ENCODE results near the gene DSCAM. TPM values are rescaled to one million over a fixed set of nuclear protein-coding genes. Genes with fewer than 3 reads are reported as not detected.

Gene DSCAM
- total RNA-seq, 1 donor from 2014 or later = 2.7 TPM

DNA sequence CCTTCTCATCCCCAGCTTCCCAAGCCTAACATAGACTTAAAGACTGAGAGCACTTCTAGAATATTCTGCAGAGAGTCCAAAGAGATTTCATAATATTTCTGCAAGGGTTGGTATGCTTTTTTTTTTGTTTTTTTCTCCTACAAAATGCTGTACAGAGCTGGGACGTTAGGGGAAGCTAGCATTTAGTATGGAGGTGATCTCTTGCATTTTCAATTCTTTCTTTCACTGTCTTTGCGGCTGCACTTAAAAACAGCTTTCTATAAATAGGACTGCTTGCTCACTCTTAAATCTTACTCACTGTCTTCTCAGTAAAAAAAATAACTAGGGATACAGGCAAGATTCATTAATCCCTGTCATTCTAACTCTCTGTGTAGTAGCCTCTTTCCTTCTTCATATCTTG is 7.4 kb downstream of the DSCAM start:
- peaks cover 2% of the 10 kb centered on the region for H3K4me1 Mint-ChIP-seq (ENCODE audit: low read depth)
- H3K27ac Mint-ChIP-seq = no peak overlapping the region
- no peaks in the 10 kb centered on the region for H3K9me3 Mint-ChIP-seq (ENCODE audit: low read depth)
- DNase-seq (ENCODE audit: low spot score, unreplicated experiment) = no peak
- no peak overlapping the region for H3K4me3 Mint-ChIP-seq (ENCODE audit: low read depth)
- no peak for TF ChIP-seq CTCF (IDR thresholded peaks at IDR 0.05; ENCODE audit: unreplicated experiment)
- H3K27me3 Mint-ChIP-seq = peaks cover 38% of the 10 kb centered on the region
- no peaks in the 10 kb centered on the region for H3K36me3 Mint-ChIP-seq (ENCODE audit: insufficient read depth)

DNA sequence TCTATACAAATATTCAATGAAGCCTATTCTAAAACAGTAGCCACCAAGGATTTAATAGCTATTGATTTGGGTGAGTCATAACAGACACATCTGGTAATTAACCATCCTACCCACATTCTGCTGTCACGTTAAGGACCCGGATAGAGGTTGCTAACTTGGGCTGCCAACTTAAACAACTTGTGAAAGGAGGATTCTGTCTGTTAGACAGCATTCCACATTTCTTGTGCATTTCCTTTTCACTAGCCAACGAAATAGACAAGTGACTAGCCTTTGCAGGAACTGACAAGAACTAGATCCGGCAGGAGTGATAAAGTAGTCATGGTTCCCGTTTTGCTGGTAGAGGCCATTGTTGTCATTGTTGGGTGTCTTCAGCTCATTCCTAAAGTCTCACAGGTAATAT is 9.5 kb downstream of the DSCAM start:
- Mint-ChIP-seq H3K9me3 (ENCODE audit: low read depth) (no peaks in the 10 kb centered on the region), H3K4me3 (ENCODE audit: low read depth) (no peak overlapping the region), H3K36me3 (ENCODE audit: insufficient read depth) (no peaks in the 10 kb centered on the region), H3K27ac (no peak overlapping the region), H3K27me3 (peaks cover 36% of the 10 kb centered on the region), H3K4me1 (ENCODE audit: low read depth) (peaks cover 2% of the 10 kb centered on the region)
- no peak for DNase-seq (ENCODE audit: low spot score, unreplicated experiment)
- TF ChIP-seq CTCF (IDR thresholded peaks at IDR 0.05; ENCODE audit: unreplicated experiment) = no peak

DNA sequence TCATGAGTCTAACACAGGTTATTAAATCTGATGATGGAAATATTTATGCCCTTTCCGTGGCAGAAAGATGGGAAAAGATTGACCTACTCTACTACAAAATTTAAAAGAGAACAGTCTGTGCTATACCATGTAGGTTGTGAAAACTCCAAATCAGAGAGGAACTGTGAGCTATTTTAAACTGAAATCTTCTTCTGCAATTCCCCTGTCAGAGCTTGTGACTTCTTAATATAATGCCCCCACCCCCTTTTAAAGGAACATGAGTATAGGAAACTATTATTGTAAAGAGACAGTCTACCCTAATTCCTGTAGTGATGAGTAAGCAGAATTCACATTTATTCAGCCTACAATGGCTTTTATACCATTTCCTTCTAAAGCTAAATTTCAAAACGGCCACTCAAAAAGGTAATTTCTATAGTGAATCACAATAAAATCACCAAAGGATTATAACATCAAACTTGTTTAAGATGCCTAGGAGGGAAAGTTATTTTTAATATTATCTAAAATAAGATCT is 11.7 kb downstream of the DSCAM start:
- peaks cover 18% of the 10 kb centered on the region for H3K27me3 Mint-ChIP-seq
- H3K9me3 Mint-ChIP-seq (ENCODE audit: low read depth) = no peaks in the 10 kb centered on the region
- H3K27ac Mint-ChIP-seq = no peak overlapping the region
- no peak overlapping the region for H3K4me3 Mint-ChIP-seq (ENCODE audit: low read depth)
- DNase-seq (ENCODE audit: low spot score, unreplicated experiment) = no peak
- H3K4me1 Mint-ChIP-seq (ENCODE audit: low read depth) = no peaks in the 10 kb centered on the region
- H3K36me3 Mint-ChIP-seq (ENCODE audit: insufficient read depth) = no peaks in the 10 kb centered on the region
- no peak for TF ChIP-seq CTCF (IDR thresholded peaks at IDR 0.05; ENCODE audit: unreplicated experiment)

DNA sequence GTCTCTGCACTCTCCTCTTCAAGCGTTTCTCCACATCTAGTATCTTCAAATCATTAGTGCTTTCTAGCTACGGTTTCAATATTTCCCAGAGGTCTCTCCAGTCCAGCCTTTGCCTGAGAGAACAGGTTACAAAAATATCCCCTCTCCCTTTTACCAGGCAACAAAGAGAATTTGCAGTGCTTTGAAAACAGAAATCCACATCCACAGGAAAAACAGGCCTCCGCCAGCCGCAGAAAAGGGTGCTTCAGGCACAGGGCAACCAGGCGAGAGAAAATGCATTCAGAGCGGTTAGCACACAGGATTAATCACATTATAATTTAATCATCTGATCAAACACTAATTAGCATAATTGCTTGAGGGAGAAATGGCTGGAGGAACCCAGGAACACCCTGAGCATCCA is 13.8 kb downstream of the DSCAM start:
- no peaks in the 10 kb centered on the region for H3K4me1 Mint-ChIP-seq (ENCODE audit: low read depth)
- no peaks in the 10 kb centered on the region for H3K36me3 Mint-ChIP-seq (ENCODE audit: insufficient read depth)
- no peak for TF ChIP-seq CTCF (IDR thresholded peaks at IDR 0.05; ENCODE audit: unreplicated experiment)
- H3K27me3 Mint-ChIP-seq = peaks cover 13% of the 10 kb centered on the region
- H3K27ac Mint-ChIP-seq = no peak overlapping the region
- no peak for DNase-seq (ENCODE audit: low spot score, unreplicated experiment)
- H3K9me3 Mint-ChIP-seq (ENCODE audit: low read depth) = no peaks in the 10 kb centered on the region
- no peak overlapping the region for H3K4me3 Mint-ChIP-seq (ENCODE audit: low read depth)

DNA sequence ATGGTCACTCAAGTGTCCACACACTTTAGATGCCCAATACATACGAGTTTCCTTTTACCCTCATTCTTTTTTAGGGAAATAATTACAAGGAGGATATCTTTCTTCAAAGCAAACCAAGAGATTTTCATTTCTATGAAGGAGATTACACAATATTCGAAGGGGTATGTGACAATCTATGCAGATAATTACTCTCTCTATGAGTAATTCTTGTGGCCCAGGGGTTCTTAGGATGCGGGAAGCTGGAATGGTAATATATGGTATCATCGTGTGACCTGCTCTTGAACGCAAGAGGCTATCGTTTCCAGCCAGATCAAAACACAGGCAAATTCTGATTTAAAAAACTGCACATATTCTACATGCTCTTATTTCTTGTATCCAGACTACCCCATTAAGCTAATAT is 14.6 kb downstream of the DSCAM start:
- H3K9me3 Mint-ChIP-seq (ENCODE audit: low read depth) = no peaks in the 10 kb centered on the region

More for the DNA sequence above, 14.6 kb downstream of the DSCAM start:
- Mint-ChIP-seq H3K27ac (no peak overlapping the region), H3K36me3 (ENCODE audit: insufficient read depth) (no peaks in the 10 kb centered on the region), H3K27me3 (peaks cover 13% of the 10 kb centered on the region), H3K4me3 (ENCODE audit: low read depth) (no peak overlapping the region), H3K4me1 (ENCODE audit: low read depth) (no peaks in the 10 kb centered on the region)
- no peak for DNase-seq (ENCODE audit: low spot score, unreplicated experiment)
- TF ChIP-seq CTCF (IDR thresholded peaks at IDR 0.05; ENCODE audit: unreplicated experiment) = no peak
